LNCaP clone FGC (cell line): ENCODE measurements around the gene FAM9C.

ENCODE experiments used
- DNase-seq: peaks from one replicate; pipeline ENCODE4 v3.0.0-alpha.2; 2011; ENCODE audit warnings: low read depth
- H3K4me3 ChIP-seq: 2 replicates; pipeline ENCODE4 v1.5.1; 2011; ENCODE audit warnings: mild to moderate bottlenecking, low read depth, low read length, control low read depth
- TF ChIP-seq, protein P1 (sequence below): IDR thresholded peaks from 2 replicates; pipeline ENCODE4 v1.5.1; 2012; ENCODE audit warnings: mild to moderate bottlenecking; ENCODE audit not compliant: control insufficient read depth, insufficient read depth; ENCODE audit errors: extremely low read depth

Gene FAM9C

GRCh38 chrX:13005661-13006473 is 38.6 kb downstream of the FAM9C start:
- TF ChIP-seq, protein P1, sequence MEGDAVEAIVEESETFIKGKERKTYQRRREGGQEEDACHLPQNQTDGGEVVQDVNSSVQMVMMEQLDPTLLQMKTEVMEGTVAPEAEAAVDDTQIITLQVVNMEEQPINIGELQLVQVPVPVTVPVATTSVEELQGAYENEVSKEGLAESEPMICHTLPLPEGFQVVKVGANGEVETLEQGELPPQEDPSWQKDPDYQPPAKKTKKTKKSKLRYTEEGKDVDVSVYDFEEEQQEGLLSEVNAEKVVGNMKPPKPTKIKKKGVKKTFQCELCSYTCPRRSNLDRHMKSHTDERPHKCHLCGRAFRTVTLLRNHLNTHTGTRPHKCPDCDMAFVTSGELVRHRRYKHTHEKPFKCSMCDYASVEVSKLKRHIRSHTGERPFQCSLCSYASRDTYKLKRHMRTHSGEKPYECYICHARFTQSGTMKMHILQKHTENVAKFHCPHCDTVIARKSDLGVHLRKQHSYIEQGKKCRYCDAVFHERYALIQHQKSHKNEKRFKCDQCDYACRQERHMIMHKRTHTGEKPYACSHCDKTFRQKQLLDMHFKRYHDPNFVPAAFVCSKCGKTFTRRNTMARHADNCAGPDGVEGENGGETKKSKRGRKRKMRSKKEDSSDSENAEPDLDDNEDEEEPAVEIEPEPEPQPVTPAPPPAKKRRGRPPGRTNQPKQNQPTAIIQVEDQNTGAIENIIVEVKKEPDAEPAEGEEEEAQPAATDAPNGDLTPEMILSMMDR: no peak
- DNase-seq: no peak
- no peak overlapping the region for H3K4me3 ChIP-seq

DNA sequence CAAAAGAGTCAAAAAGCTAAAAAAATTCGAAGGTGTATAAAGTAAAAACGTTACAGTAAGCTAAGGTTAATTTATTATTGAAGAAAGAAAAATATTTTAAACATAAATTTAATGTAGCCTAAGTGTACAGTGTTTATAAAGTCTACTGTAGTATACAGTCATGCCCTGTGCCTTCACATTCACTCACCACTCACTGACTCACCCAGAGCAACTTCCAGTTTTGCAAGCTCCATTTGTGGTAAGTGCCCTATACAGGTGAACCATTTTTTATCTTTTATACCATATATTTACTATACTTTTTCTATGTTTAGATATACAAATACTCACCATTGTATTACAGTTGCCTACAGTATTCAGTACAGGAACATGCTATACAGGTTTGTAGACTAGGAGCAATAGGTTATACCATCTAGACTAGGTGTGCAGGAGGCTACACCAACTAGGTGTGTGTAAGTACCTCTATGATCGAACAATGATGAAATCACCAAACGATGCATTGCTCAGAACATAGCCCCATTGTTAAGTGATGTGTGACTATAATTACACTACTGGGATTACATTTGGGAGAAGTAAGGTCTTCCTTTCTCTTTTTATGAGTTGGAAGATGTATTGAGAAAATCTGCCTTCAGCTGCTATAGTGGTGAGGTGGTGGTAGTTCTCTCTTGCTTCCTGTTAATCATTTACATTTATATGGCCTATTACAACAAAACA is 42.3 kb downstream of the FAM9C start:
- no peak for DNase-seq
- TF ChIP-seq, protein P1: no peak
- H3K4me3 ChIP-seq: no peak overlapping the region

DNA sequence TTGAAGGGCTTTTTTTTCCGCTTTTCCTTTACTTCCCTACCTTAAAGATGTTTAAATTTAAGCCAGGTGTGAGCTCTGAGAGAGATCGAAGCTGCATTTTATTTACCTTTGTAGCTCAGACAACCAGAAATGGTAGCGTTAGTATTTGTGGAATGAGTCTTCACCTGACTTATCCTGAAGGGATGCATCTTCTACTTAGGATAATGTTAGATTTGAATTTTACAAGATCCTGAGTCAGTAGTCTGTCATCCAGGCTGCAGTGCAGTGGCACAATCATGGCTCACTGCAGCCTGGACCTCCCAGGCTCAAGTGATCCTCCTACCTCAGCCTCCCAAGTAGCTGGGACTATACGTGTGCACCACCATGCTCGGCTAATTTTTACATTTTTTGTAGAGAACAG is 43.3 kb downstream of the FAM9C start:
- TF ChIP-seq, protein P1: no peak
- no peak for DNase-seq
- H3K4me3 ChIP-seq: no peak overlapping the region

DNA sequence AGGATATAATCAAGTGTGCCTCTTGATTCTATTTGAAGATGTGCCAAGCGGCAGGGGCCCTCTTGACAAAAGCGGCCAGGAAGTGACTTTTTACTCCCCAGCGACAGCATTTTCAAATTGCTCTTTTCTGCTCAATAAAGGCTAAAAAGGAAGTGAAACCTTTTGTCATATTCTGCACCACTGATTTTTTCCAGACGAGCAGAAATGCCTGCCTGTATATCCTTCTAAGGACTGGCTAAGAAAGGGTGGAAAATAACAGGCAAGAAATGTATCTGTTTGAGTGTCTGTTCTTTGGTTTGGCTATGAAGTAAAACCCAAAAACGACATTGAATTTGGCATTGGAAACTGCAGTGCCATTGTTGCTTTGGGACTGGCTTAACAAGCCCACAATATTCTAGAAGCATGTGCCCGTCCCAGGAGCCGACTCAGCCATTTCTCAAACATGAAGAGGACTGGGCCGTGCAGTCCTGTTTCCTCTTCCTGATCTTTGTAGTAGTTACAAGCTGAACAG is 44.1 kb downstream of the FAM9C start:
- TF ChIP-seq, protein P1: no peak
- no peak for DNase-seq

GRCh38 chrX:12999422-12999821 is 45.0 kb downstream of the FAM9C start:
- no peak for DNase-seq
- TF ChIP-seq, protein P1: no peak
- H3K4me3 ChIP-seq: no peak overlapping the region

More for the DNA sequence above, 44.1 kb downstream of the FAM9C start:
- no peak overlapping the region for H3K4me3 ChIP-seq

DNA sequence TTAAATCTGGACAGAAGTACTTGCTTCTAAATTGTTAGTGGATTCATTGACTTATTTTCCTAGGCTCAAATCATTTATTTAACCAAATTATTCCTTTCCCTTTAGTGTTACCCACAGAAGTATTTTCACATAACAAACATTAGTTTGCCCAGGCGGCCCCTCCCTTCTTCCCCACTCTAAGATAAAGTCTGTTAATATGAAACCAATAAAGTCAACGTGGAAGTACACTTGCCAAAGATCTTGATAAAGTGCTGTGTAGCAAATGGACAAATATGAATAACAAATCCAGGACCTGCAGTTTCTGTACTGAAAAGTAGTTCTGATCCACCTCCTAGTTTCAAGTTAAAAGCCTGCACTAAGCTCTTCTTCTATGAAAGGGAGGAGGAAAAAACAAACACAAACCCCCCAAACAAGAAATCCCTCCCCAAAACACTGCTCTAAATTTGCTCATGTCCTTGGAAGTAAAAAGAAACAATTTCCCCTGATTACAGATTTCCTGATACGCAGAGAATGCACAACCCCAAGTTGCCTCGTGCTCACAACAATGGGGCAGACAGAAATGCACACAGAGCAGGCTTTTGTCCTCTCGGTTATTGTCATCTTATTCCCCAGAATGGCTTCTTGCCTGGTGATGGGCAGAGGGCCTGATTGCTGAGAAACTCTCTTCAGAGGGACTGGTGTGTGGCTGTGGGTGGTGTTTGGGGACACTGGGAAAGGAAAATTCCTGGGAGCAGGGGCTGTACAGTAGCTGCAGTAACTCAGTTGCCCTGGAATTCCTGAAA is 46.3 kb downstream of the FAM9C start:
- H3K4me3 ChIP-seq: no peak overlapping the region
- no peak for DNase-seq
- TF ChIP-seq, protein P1: no peak
